ENCODE data around the gene JKAMP.

- TF ChIP-seq EZH2 (IDR thresholded peaks at IDR 0.05; ENCODE audit: borderline replicate concordance, low read depth, low read length, severe bottlenecking): no peak
- TF ChIP-seq POLR2A (IDR thresholded peaks at IDR 0.05; ENCODE audit: low read depth, low read length): no peak
Measured at GRCh38 chr14:59481871-59482540, 2.3 kb upstream of the JKAMP start.

Data from endothelial cell of umbilical vein (primary cell).